Peyer's patch (tissue), 4 donors: ENCODE measurements around the gene BOC.

ENCODE experiments used
- POLR2A ChIP-seq, 2 donors: fragments of 450-650 bp; IDR thresholded peaks; one replicate each; pipeline ENCODE4 v1.5.1; 2017; ENCODE audit warnings: antibody characterized with exemption in 2 of 2, mild to moderate bottlenecking in 2 of 2, moderate library complexity in 2 of 2
- TF ChIP-seq, protein P1 (sequence below), 6 experiments: fragments of 450-650 bp in 4 of 6; fragments of 200-600 bp in 2 of 6; sonication (generic) in 1 of 6; IDR thresholded peaks; one replicate each; pipeline ENCODE4 v1.5.1; 2017 to 2019; ENCODE audit warnings: antibody characterized with exemption in 6 of 6, mild to moderate bottlenecking in 3 of 6, moderate library complexity in 1 of 6

DNA sequence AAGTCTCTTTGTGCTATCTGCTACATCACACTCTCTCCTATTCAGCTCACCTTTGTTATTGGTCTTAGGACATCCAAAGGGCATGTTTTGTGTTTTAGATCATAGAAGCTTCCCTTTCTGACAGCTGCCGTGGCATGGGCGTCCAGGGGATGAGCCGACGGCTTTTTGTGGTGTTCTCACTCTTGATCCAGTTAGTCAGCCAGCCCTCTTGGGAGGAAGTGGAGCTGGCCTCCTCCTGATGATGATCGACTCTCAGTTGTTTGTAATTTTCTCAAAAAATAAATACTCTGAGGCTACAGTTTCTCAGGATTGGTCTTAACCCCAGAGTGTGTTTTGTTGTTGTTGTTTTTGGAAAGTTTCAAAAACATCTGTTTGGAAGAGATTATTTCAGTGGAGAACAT is 34.4 kb downstream of the BOC start:
- TF ChIP-seq, protein P1, sequence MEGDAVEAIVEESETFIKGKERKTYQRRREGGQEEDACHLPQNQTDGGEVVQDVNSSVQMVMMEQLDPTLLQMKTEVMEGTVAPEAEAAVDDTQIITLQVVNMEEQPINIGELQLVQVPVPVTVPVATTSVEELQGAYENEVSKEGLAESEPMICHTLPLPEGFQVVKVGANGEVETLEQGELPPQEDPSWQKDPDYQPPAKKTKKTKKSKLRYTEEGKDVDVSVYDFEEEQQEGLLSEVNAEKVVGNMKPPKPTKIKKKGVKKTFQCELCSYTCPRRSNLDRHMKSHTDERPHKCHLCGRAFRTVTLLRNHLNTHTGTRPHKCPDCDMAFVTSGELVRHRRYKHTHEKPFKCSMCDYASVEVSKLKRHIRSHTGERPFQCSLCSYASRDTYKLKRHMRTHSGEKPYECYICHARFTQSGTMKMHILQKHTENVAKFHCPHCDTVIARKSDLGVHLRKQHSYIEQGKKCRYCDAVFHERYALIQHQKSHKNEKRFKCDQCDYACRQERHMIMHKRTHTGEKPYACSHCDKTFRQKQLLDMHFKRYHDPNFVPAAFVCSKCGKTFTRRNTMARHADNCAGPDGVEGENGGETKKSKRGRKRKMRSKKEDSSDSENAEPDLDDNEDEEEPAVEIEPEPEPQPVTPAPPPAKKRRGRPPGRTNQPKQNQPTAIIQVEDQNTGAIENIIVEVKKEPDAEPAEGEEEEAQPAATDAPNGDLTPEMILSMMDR (IDR thresholded peaks at IDR 0.05), result no peak
- no peak for TF ChIP-seq POLR2A (IDR thresholded peaks at IDR 0.05)
